ENCODE results near the gene MYOCD.

MYOCD gene

DNA sequence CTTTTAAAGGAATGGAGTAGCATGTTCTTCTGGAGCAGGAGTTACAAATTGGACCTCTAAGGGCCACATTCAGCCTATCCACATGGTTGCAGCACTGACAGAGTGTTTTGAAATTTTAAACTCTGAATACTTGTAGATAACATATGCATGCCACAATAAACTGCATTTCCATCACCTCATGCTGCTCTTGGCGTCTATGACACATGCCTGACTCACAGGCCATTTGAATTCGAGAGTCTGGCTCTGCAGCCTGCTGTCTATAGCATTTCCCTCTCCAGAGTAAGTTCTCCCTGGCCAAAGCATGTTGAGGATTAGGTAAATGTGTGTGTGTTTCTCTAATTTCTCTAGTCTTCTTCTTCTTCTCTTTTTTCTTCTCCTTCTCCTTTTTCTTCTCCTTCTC, 28.7 kb upstream of the MYOCD start:
- no peaks in the 10 kb centered on the region; the same call in 1 of the 2 replicates for H3K27me3 ChIP-seq (replicated peaks; ENCODE audit: control insufficient read depth, insufficient read depth, low read length)
- TF ChIP-seq, protein P1, sequence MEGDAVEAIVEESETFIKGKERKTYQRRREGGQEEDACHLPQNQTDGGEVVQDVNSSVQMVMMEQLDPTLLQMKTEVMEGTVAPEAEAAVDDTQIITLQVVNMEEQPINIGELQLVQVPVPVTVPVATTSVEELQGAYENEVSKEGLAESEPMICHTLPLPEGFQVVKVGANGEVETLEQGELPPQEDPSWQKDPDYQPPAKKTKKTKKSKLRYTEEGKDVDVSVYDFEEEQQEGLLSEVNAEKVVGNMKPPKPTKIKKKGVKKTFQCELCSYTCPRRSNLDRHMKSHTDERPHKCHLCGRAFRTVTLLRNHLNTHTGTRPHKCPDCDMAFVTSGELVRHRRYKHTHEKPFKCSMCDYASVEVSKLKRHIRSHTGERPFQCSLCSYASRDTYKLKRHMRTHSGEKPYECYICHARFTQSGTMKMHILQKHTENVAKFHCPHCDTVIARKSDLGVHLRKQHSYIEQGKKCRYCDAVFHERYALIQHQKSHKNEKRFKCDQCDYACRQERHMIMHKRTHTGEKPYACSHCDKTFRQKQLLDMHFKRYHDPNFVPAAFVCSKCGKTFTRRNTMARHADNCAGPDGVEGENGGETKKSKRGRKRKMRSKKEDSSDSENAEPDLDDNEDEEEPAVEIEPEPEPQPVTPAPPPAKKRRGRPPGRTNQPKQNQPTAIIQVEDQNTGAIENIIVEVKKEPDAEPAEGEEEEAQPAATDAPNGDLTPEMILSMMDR (IDR thresholded peaks at IDR 0.05; ENCODE audit: insufficient read depth, low read length, poor library complexity, severe bottlenecking), result no peak
- DNase-seq (ENCODE audit: extremely low read depth, insufficient read length), result no peak

DNA sequence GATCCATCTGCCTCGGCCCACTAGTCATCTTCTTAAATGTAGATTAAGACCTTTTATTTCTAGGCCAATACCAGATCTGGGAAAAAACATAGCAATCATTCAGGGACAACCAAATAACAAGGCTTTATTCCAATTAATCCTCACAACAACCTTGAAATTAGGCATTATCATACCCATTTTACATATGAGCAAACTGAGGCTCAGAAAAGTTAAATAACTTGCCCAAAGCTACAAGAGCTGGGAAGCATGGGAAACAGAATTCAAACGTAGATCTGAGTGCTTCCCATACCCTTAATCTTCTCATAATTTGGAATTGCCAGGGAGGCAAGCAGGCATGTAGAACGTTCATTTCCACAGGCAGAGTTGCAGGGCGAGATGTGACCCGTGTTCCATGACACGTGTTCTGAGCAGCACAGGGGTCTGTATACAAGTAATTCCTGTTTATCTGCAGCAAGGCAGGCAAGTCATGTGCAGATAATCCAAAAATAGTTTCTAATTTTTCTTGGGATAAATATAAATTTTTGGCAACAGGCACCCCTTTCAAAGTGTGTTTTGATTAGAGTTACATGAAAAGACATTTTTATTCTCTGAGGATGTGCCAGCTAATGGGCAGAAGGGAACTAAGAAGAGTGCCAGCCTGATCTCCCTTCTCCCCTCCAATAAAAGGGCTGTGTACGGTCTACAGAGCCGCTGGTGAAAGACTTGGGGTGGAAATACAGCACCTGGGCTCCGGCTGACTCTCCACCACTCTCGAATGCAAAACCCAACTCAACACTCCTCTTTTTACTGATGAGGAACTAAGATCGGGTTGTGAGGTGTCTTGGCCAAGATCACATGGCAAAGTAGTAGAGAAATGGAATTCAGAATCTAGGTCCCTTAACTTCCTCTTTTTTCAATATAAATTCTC, 27.7 kb upstream of the MYOCD start:
- Histone ChIP-seq H3K36me3 (ENCODE audit: control insufficient read depth, insufficient read depth, low read length) (no peaks in the 10 kb centered on the region), H3K4me3 (replicated peaks; ENCODE audit: low read depth, low read length) (no peak overlapping the region), H3K27me3 (replicated peaks; ENCODE audit: control insufficient read depth, insufficient read depth, low read length) (no peaks in the 10 kb centered on the region; the same call in 1 of the 2 replicates)
- no peak for DNase-seq (ENCODE audit: extremely low read depth, insufficient read length)
- TF ChIP-seq, protein P1 (IDR thresholded peaks at IDR 0.05; ENCODE audit: insufficient read depth, low read length, poor library complexity, severe bottlenecking), result no peak

More for the DNA sequence above, 28.7 kb upstream of the MYOCD start:
- Histone ChIP-seq H3K36me3 (ENCODE audit: control insufficient read depth, insufficient read depth, low read length) (no peaks in the 10 kb centered on the region), H3K4me3 (replicated peaks; ENCODE audit: low read depth, low read length) (no peak overlapping the region)

DNA sequence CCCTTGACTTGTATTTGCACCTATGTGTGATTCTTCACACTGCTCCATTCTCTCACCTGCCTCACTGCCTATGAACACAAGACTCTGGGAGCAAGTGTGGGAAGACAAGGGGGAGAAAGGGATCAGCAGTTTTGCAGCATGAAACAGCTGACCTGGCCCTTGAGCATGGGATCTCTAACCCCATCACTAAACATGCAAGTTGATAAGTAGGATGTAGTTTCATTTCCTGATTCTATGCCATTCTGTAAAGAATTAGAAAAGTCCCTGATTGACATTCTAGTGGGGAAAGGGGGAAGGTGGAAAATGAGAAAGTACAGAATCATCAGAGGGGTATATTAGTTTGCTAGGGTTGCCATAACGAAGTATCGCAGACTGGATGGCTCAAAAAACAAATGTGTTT, 25.3 kb upstream of the MYOCD start:
- H3K36me3 ChIP-seq (ENCODE audit: control insufficient read depth, insufficient read depth, low read length), result no peaks in the 10 kb centered on the region
- H3K27me3 ChIP-seq (replicated peaks; ENCODE audit: control insufficient read depth, insufficient read depth, low read length), result no peaks in the 10 kb centered on the region; the same call in 1 of the 2 replicates
- H3K4me3 ChIP-seq (replicated peaks; ENCODE audit: low read depth, low read length), result no peak overlapping the region
- no peak for DNase-seq (ENCODE audit: extremely low read depth, insufficient read length)
- TF ChIP-seq, protein P1 (IDR thresholded peaks at IDR 0.05; ENCODE audit: insufficient read depth, low read length, poor library complexity, severe bottlenecking), result no peak

DNA sequence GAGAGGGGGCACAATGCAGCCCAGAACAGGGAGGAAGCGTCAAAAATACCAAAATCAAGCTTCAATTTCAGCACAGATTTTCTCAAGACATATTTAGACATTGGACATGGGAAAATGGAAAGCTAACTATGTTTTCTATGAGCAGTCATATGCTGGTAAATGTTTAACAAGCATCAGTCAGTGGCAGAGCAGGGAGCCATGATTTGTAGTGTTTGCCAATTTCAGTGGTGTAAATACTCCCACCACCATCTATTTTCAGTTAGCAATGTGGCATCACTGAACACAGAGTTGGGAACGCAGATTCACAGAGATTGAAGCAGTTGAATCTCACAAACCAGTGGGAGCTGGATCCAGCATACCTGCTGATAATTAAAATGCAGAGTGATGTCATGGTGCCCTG, 24.6 kb upstream of the MYOCD start:
- no peak for DNase-seq (ENCODE audit: extremely low read depth, insufficient read length)
- Histone ChIP-seq H3K4me3 (replicated peaks; ENCODE audit: low read depth, low read length) (no peak overlapping the region), H3K36me3 (ENCODE audit: control insufficient read depth, insufficient read depth, low read length) (no peaks in the 10 kb centered on the region), H3K27me3 (replicated peaks; ENCODE audit: control insufficient read depth, insufficient read depth, low read length) (no peaks in the 10 kb centered on the region)
- TF ChIP-seq, protein P1 (IDR thresholded peaks at IDR 0.05; ENCODE audit: insufficient read depth, low read length, poor library complexity, severe bottlenecking), result no peak

DNA sequence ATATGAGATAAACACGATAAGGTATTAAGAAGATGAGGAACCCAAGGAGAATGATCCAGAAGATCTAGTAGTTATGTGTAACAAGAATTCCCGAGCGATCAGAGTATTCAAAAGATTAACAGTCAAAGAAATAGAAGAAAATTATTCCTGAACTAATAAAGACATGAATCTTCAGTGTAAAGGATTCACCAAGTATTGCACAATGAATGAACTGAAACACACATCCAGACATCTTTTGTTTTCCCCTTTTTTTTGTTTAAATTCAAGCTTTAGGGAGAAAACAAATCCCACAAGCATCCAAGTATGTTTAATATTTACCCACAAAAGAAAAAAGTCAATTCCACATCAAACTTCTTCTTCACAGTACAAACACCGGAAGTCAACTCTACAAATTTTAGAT, 23.7 kb upstream of the MYOCD start:
- DNase-seq (ENCODE audit: extremely low read depth, insufficient read length), result no peak
- H3K36me3 ChIP-seq (ENCODE audit: control insufficient read depth, insufficient read depth, low read length), result no peaks in the 10 kb centered on the region
- H3K27me3 ChIP-seq (replicated peaks; ENCODE audit: control insufficient read depth, insufficient read depth, low read length), result no peaks in the 10 kb centered on the region
- no peak overlapping the region for H3K4me3 ChIP-seq (replicated peaks; ENCODE audit: low read depth, low read length)
- TF ChIP-seq, protein P1 (IDR thresholded peaks at IDR 0.05; ENCODE audit: insufficient read depth, low read length, poor library complexity, severe bottlenecking), result no peak
